ENCODE measurements around the gene CBX7. TPM values are rescaled to one million over a fixed set of nuclear protein-coding genes. Genes with fewer than 3 reads are reported as not detected.

CBX7 gene
- polyA plus RNA-seq, 1 experiment, result 5.3 TPM

- DNase-seq (ENCODE audit: low read depth), result no peak
- CTCF ChIA-PET, result interaction anchor here (1.0 to 4.9 kb wide), 9 partner anchors 9 to 316 kb away, joined by 3 to 27 read pairs (median 5); partner anchors contain the start of gene RPL3
Measured at GRCh38 chr22:39184586-39185577, 32.4 kb upstream of the CBX7 start.

GRCh38 chr22:39183991-39184585, 31.6 kb upstream of the CBX7 start:
- CTCF ChIA-PET, result interaction anchor here (1.1 to 4.9 kb wide), 5 partner anchors 13 to 315 kb away, joined by 3 to 27 read pairs (median 4); no protein-coding TSS in a partner anchor
- DNase-seq (ENCODE audit: low read depth), result no peak

More at GRCh38 chr22:39184586-39185577, 32.4 kb upstream of the CBX7 start:
- Histone ChIP-seq H3K36me3 (ENCODE audit: control insufficient read depth, insufficient read depth, low read length) (no peaks in the 10 kb centered on the region), H3K4me3 (ENCODE audit: low read depth, low read length) (no peak overlapping the region), H3K27me3 (ENCODE audit: control insufficient read depth, insufficient read depth, low read length) (no peaks in the 10 kb centered on the region)
- no peak for TF ChIP-seq CTCF (IDR thresholded peaks at IDR 0.05; ENCODE audit: insufficient read depth, low read depth, low read length)
- POLR2A ChIA-PET, result no interaction called here

GRCh38 chr22:39182478-39183030, 30.1 kb upstream of the CBX7 start:
- DNase-seq (ENCODE audit: low read depth), result no peak
- TF ChIP-seq CTCF (IDR thresholded peaks at IDR 0.05; ENCODE audit: insufficient read depth, low read depth, low read length), result no peak
- CTCF ChIA-PET, result interaction anchor here (0.7 to 4.9 kb wide), 5 partner anchors 12 to 134 kb away, joined by 3 to 27 read pairs (median 4); no protein-coding TSS in a partner anchor
- H3K4me3 ChIP-seq (ENCODE audit: low read depth, low read length), result no peak overlapping the region
- POLR2A ChIA-PET, result no interaction called here
- H3K36me3 ChIP-seq (ENCODE audit: control insufficient read depth, insufficient read depth, low read length), result no peaks in the 10 kb centered on the region
- no peaks in the 10 kb centered on the region for H3K27me3 ChIP-seq (ENCODE audit: control insufficient read depth, insufficient read depth, low read length)

More at GRCh38 chr22:39183991-39184585, 31.6 kb upstream of the CBX7 start:
- H3K4me3 ChIP-seq (ENCODE audit: low read depth, low read length), result no peak overlapping the region
- no peaks in the 10 kb centered on the region for H3K27me3 ChIP-seq (ENCODE audit: control insufficient read depth, insufficient read depth, low read length)
- no peaks in the 10 kb centered on the region for H3K36me3 ChIP-seq (ENCODE audit: control insufficient read depth, insufficient read depth, low read length)
- TF ChIP-seq CTCF (IDR thresholded peaks at IDR 0.05; ENCODE audit: insufficient read depth, low read depth, low read length), result no peak
- POLR2A ChIA-PET, result no interaction called here

GRCh38 chr22:39181778-39182177, 29.3 kb upstream of the CBX7 start:
- CTCF ChIA-PET, result interaction anchor here (1.3 to 2.9 kb wide), 2 partner anchors 11 to 134 kb away, joined by 3 to 8 read pairs; no protein-coding TSS in a partner anchor
- POLR2A ChIA-PET, result no interaction called here
- no peak overlapping the region for H3K4me3 ChIP-seq (ENCODE audit: low read depth, low read length)
- no peak for DNase-seq (ENCODE audit: low read depth)
- no peaks in the 10 kb centered on the region for H3K27me3 ChIP-seq (ENCODE audit: control insufficient read depth, insufficient read depth, low read length)
- no peak for TF ChIP-seq CTCF (IDR thresholded peaks at IDR 0.05; ENCODE audit: insufficient read depth, low read depth, low read length)
- H3K36me3 ChIP-seq (ENCODE audit: control insufficient read depth, insufficient read depth, low read length), result no peaks in the 10 kb centered on the region
